Fibroblast of skin of right biceps (primary cell): ENCODE data around the gene DPY19L3.
"Not testable (repeated sequence)": the region's sequence is repeated elsewhere in the genome, so short reads cannot be mapped to it uniquely, and the experiment has no call there.

Experiments used
- DNase-seq: peaks from one replicate; pipeline ENCODE4 v3.0.0-alpha.2; 2013

DPY19L3 gene

GRCh38 chr19:32405431-32406160, at the start of gene DPY19L3:
Gene DPY19L3 (plus strand): TSS chr19:32405770. CDS start chr19:32408254, 2,484 bp downstream.
- DNase-seq: peak; percentile 93

- no peak for DNase-seq
These were observed 47.9 kb upstream of the DPY19L3 start for GRCh38 chr19:32357720-32358119.

GRCh38 chr19:32358321-32358720, 47.2 kb upstream of the DPY19L3 start:
- DNase-seq: no peak

- no peak for DNase-seq
These were observed 46.0 kb upstream of the DPY19L3 start for GRCh38 chr19:32359581-32359980.

GRCh38 chr19:32361574-32362317, 43.8 kb upstream of the DPY19L3 start:
- DNase-seq: no peak

- no peak for DNase-seq
These were observed 43.3 kb upstream of the DPY19L3 start for GRCh38 chr19:32362318-32362691.

GRCh38 chr19:32363175-32363574, 42.4 kb upstream of the DPY19L3 start:
- no peak for DNase-seq

- DNase-seq: no peak
These were observed 41.9 kb upstream of the DPY19L3 start for GRCh38 chr19:32363632-32364031.

GRCh38 chr19:32364040-32364439, 41.5 kb upstream of the DPY19L3 start:
- DNase-seq: no peak

- DNase-seq: no peak
These were observed 38.5 kb upstream of the DPY19L3 start for GRCh38 chr19:32367063-32367462.

GRCh38 chr19:32367948-32368536, 37.5 kb upstream of the DPY19L3 start:
- no peak for DNase-seq

GRCh38 chr19:32368787-32369186, 36.8 kb upstream of the DPY19L3 start:
- DNase-seq: no peak

GRCh38 chr19:32372726-32373517, 32.6 kb upstream of the DPY19L3 start:
- peak; percentile 68 for DNase-seq

GRCh38 chr19:32373585-32374295, 31.8 kb upstream of the DPY19L3 start:
- peak; percentile 99 for DNase-seq

- not testable (repeated sequence) for DNase-seq
These were observed 31.2 kb upstream of the DPY19L3 start for GRCh38 chr19:32374362-32374761.

- DNase-seq: not testable (repeated sequence)
These were observed 28.5 kb upstream of the DPY19L3 start for GRCh38 chr19:32377088-32377487.

GRCh38 chr19:32380269-32380668, 25.3 kb upstream of the DPY19L3 start:
- no peak for DNase-seq

GRCh38 chr19:32387701-32388392, 17.7 kb upstream of the DPY19L3 start:
- peak; percentile 66 for DNase-seq

- no peak for DNase-seq
These were observed 17.1 kb upstream of the DPY19L3 start for GRCh38 chr19:32388393-32388855.

GRCh38 chr19:32392901-32393300, 12.7 kb upstream of the DPY19L3 start:
- no peak for DNase-seq

GRCh38 chr19:32396046-32396652, 9.4 kb upstream of the DPY19L3 start:
- no peak for DNase-seq
